Common myeloid progenitor, CD34-positive (primary cell): ENCODE data around the gene CAVIN1.

Source experiments
- CTCF ChIA-PET: fragments of 350-600 bp; sonication (Branson Sonifier 250); formaldehyde crosslinking; loops from one replicate; lab custom pipeline; 2021; ENCODE audit warnings: antibody characterized with exemption; lab: Charles Lee
- POLR2A ChIA-PET: fragments of 350-600 bp; sonication (Branson Sonifier 250); formaldehyde crosslinking; loops from one replicate; lab custom pipeline; 2021; ENCODE audit warnings: antibody characterized with exemption; lab: Charles Lee
- DNase-seq, 3 donors: peaks; one replicate each; pipeline versions ENCODE4 v3.0.0 to v3.0.0-alpha.2; 2013
- H3K27ac ChIP-seq, 2 experiments: 1 replicate in 1 of 2; 2 replicates in 1 of 2; pipeline ENCODE4 v1.7.0; 2013; ENCODE audit warnings: inconsistent platforms in 2 of 2, low read length in 2 of 2, mild to moderate bottlenecking in 2 of 2, low read depth in 1 of 2, moderate library complexity in 1 of 2; ENCODE audit not compliant: severe bottlenecking in 2 of 2, insufficient read depth in 1 of 2, poor library complexity in 1 of 2
- H3K27me3 ChIP-seq, 5 experiments: replicated peaks in 2 of 5; 1 replicate in 3 of 5; 2 replicates in 2 of 5; pipeline versions ENCODE4 v1.6.1 to v1.7.0; 2013; ENCODE audit warnings: low read length in 4 of 5, mild to moderate bottlenecking in 2 of 5, moderate library complexity in 2 of 5, inconsistent platforms in 1 of 5; ENCODE audit not compliant: insufficient read depth in 5 of 5, control insufficient read depth in 4 of 5
- H3K36me3 ChIP-seq, 4 experiments: 1 replicate in 2 of 4; 2 replicates in 2 of 4; pipeline versions ENCODE4 v1.6.1 to v1.7.0; 2013; ENCODE audit warnings: low read length in 3 of 4, control low read depth in 1 of 4, mild to moderate bottlenecking in 1 of 4; ENCODE audit not compliant: control insufficient read depth in 4 of 4, insufficient read depth in 4 of 4
- H3K4me1 ChIP-seq, 4 experiments: 1 replicate in 3 of 4; 2 replicates in 1 of 4; pipeline versions ENCODE4 v1.6.1 to v1.7.1; 2013; ENCODE audit warnings: low read length in 3 of 4, mild to moderate bottlenecking in 3 of 4, control low read depth in 1 of 4, inconsistent platforms in 1 of 4, moderate library complexity in 1 of 4; ENCODE audit not compliant: control insufficient read depth in 4 of 4, insufficient read depth in 4 of 4; ENCODE audit errors: control extremely low read depth in 1 of 4
- H3K4me3 ChIP-seq, 7 experiments: 1 replicate in 4 of 7; 2 replicates in 3 of 7; pipeline versions ENCODE4 v1.5.1 to v1.7.0; 2013; ENCODE audit warnings: mild to moderate bottlenecking in 7 of 7, low read length in 6 of 7, moderate library complexity in 6 of 7, inconsistent platforms in 2 of 7, low read depth in 2 of 7, control low read depth in 1 of 7; ENCODE audit not compliant: insufficient read depth in 4 of 7, control insufficient read depth in 1 of 7; ENCODE audit errors: extremely low read depth in 1 of 7
- H3K9me3 ChIP-seq, 5 experiments: 1 replicate in 4 of 5; 2 replicates in 1 of 5; pipeline versions ENCODE4 v1.6.1 to v1.7.1; 2013; ENCODE audit warnings: low read length in 4 of 5, mild to moderate bottlenecking in 2 of 5, inconsistent platforms in 1 of 5, low read depth in 1 of 5, moderate library complexity in 1 of 5; ENCODE audit not compliant: control insufficient read depth in 4 of 5, insufficient read depth in 2 of 5; ENCODE audit errors: control extremely low read depth in 1 of 5
- WGBS: methylation state at CpG from one replicate; pipeline ENCODE4 v1.1.5; 2013; ENCODE audit not compliant: insufficient coverage; 5-methylcytosine and 5-hydroxymethylcytosine counted together

Gene CAVIN1

GRCh38 chr17:42431758-42432161 lies 8.7 kb upstream of the CAVIN1 start:
- no peaks in the 10 kb centered on the region for H3K36me3 ChIP-seq
- 85% methylated on average over 2 of the region's 3 CpGs for WGBS
- no peaks in the 10 kb centered on the region for H3K4me1 ChIP-seq
- no peak overlapping the region for H3K27ac ChIP-seq
- no peak overlapping the region for H3K4me3 ChIP-seq
- DNase-seq: no peak
- no peaks in the 10 kb centered on the region for H3K9me3 ChIP-seq
- H3K27me3 ChIP-seq: no peaks in the 10 kb centered on the region
- POLR2A ChIA-PET: interaction anchor here (0.7 kb wide), 1 partner anchor 11 kb away, joined by 4 read pairs; no protein-coding TSS in a partner anchor
- CTCF ChIA-PET: interaction anchor here (0.8 to 2.4 kb wide), 10 partner anchors 8 to 87 kb away, joined by 3 to 23 read pairs (median 5); partner anchors contain the start of gene CAVIN1

- ChIA-PET CTCF (interaction anchor here (0.7 to 2.8 kb wide), 6 partner anchors 11 to 89 kb away, joined by 3 to 23 read pairs (median 8); no protein-coding TSS in a partner anchor), POLR2A (interaction anchor here (0.6 kb wide), 1 partner anchor 88 kb away, joined by 3 read pairs; no protein-coding TSS in a partner anchor)
- WGBS: 94% methylated on average over 2 of the region's 3 CpGs
- Histone ChIP-seq H3K4me3 (no peak overlapping the region), H3K27ac (no peak overlapping the region), H3K4me1 (peaks cover 0 to 3% (median 1%) of the 10 kb centered on the region in 4 experiments), H3K27me3 (no peaks in the 10 kb centered on the region), H3K36me3 (no peaks in the 10 kb centered on the region), H3K9me3 (no peaks in the 10 kb centered on the region)
- no peak for DNase-seq
Observed at GRCh38 chr17:42429726-42430447, 6.8 kb upstream of the CAVIN1 start.

DNA sequence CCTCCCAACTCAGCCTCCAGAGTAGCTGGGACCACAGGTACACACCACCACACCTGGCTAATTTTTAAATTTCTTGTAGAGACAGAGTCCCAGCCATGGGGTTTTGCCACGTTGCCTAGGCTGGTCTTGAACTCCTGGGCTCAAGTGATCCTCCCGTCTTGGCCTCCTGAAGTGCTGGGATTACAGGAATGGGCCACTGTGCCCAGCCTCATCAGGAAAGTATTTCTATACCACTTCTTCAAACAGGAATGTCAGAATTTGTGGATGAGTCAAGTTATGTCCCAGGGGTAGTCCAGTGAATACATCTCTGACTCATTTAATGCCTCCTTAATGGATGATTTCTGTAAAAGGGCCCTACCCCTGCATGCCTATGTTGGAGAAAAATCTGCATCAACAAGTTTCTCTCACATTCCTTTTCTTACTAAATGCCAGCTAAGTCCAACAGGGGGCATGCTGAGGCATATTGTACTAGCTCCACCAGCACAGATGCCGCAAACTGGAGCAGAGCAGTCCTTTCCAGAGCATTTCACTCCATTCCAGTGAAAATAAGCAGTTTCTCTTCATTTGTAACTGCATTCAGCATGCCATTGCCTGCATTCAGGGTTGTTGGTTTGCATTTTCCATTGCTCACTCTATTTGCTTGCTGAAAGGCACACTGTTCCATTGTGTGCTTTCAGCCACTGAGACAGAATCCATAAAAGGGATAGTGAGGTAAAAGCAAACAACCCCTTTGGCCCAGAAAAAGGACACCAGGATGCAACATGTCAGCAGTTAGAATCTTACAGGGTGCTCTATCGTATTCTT lies 5.3 kb upstream of the CAVIN1 start:
- Histone ChIP-seq H3K36me3 (no peaks in the 10 kb centered on the region), H3K27ac (no peak overlapping the region), H3K9me3 (no peaks in the 10 kb centered on the region), H3K4me1 (peaks cover 0 to 7% (median 3%) of the 10 kb centered on the region in 4 experiments), H3K27me3 (no peaks in the 10 kb centered on the region), H3K4me3 (no peak overlapping the region)
- CTCF ChIA-PET: interaction anchor here (0.6 to 2.8 kb wide), 16 partner anchors 9 to 1987 kb away, joined by 3 to 16 read pairs (median 4); no protein-coding TSS in a partner anchor
- POLR2A ChIA-PET: interaction anchor here (0.6 to 1.0 kb wide), 3 partner anchors 8 to 104 kb away, joined by 3 read pairs; no protein-coding TSS in a partner anchor
- peak; percentile 66 to 85 (median 80) for DNase-seq
- WGBS: 53% methylated on average over 3 of the region's 4 CpGs

DNA sequence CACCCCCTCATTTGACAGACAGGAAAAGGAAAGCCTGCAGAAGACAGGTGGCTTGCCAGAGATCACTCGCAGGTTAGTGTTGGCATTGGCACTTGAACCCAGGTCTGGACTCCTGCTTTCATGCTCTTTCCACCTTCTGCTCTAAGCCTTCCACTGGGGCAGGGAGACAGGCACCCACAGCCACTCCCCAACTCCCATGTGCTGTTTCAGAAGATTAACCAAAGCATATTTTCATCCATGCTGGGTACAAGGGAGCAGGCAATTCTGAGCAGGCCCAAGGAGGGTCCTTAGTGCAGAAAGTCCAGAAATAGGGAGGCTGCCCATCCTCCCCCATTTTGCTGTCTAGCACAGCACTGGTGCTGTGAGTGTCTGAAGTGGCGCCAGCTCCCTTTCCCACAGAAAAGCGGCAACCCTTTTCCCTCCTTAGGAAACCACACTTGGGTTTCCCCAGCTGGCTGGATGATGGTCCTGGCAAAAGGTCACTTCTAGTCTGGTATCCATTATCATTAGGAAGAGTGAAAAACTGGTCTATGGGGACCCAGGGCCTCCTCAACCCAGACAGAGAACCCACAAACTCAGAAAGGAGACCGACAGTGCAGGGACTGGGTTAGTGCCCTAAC lies 2.0 kb upstream of the CAVIN1 start:
- ChIA-PET POLR2A (no interaction called here), CTCF (interaction anchor here (1.2 to 3.1 kb wide), 5 partner anchors 12 to 102 kb away, joined by 3 to 11 read pairs (median 6); no protein-coding TSS in a partner anchor)
- Histone ChIP-seq H3K4me1 (peaks cover 0 to 34% (median 29%) of the 10 kb centered on the region in 4 experiments), H3K9me3 (no peaks in the 10 kb centered on the region), H3K27me3 (peaks cover 0 to 3% (median 0%) of the 10 kb centered on the region in 5 experiments), H3K36me3 (no peaks in the 10 kb centered on the region), H3K4me3 (no peak overlapping the region), H3K27ac (no peak overlapping the region)
- WGBS: 65% methylated on average over 3 of the region's 4 CpGs
- no peak for DNase-seq

GRCh38 chr17:42423766-42424165 lies 710 bp upstream of the CAVIN1 start:
- POLR2A ChIA-PET: interaction anchor here (0.6 to 1.5 kb wide), 4 partner anchors 34 to 111 kb away, joined by 3 to 5 read pairs (median 4); no protein-coding TSS in a partner anchor

DNA sequence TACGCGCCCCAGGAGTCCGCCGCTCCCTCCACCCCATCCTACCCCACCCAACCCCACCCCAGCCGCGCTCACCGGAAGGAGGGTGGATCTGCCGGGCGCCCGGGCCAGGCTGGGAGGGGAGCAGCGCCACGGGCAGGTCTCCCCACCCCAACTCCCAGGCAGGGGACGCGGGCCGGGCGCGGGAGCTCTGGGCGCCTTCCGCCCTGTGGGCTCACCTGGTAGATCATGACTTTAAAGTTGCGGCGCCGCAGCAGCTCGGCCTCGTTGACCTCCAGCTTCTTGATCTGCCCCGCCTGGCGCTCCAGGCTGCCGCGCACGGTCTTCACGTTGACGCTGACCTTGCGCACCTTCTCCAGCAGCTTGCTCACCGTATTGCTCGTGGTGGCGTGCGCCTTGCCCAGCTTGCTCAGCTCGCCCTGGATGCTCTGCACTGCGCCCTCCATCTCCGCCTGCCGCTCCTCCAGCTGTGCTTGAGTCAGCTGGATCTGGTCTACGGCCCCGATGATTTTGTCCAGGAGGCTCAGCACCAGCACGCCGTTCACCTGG lies 571 bp downstream of the CAVIN1 start:
- Histone ChIP-seq H3K9me3 (no peaks in the 10 kb centered on the region), H3K27ac (peak overlapping the region in 1 of 2 experiments; percentile 66), H3K36me3 (no peaks in the 10 kb centered on the region), H3K4me1 (peaks cover under 1 to 49% (median 44%) of the 10 kb centered on the region in 4 experiments), H3K27me3 (peaks cover 0 to 3% (median 0%) of the 10 kb centered on the region in 5 experiments), H3K4me3 (peak overlapping the region; percentile 66 to 93 (median 83))
- ChIA-PET CTCF (interaction anchor here (0.7 to 3.1 kb wide), 18 partner anchors 8 to 145 kb away, joined by 3 to 12 read pairs (median 4); no protein-coding TSS in a partner anchor), POLR2A (interaction anchor here (0.9 to 1.5 kb wide), 7 partner anchors 11 to 110 kb away, joined by 3 to 5 read pairs (median 4); no protein-coding TSS in a partner anchor)
- WGBS: under 1% methylated on average over 27 of the region's 44 CpGs
- DNase-seq: peak in 2 of 3 donors; percentile 42 to 61

More at GRCh38 chr17:42423766-42424165, 710 bp upstream of the CAVIN1 start:
- CTCF ChIA-PET: interaction anchor here (0.7 to 3.1 kb wide), 12 partner anchors 8 to 147 kb away, joined by 3 to 12 read pairs (median 4); no protein-coding TSS in a partner anchor
- no peak for DNase-seq
- Histone ChIP-seq H3K4me3 (peak overlapping the region in 3 of 7 experiments; percentile 87 to 93 (median 91)), H3K9me3 (no peaks in the 10 kb centered on the region), H3K27me3 (peaks cover 0 to 3% (median 0%) of the 10 kb centered on the region in 5 experiments), H3K36me3 (no peaks in the 10 kb centered on the region), H3K4me1 (peaks cover 0 to 42% (median 39%) of the 10 kb centered on the region in 4 experiments), H3K27ac (no peak overlapping the region)
- 79% methylated on average over 4 of the region's 11 CpGs for WGBS
